NCI-H1417 (cell line): ENCODE results near the gene GSTM1.
"Not testable (repeated sequence)": the region's sequence is repeated elsewhere in the genome, so short reads cannot be mapped to it uniquely, and the experiment has no call there.

ENCODE experiments used
- DNase-seq, 3 experiments: peaks; one replicate each; lab custom pipeline; 2025; lab: John Stamatoyannopoulos, UW

The GSTM1 gene

GRCh38 chr1:109659997-109660690 lies 27.5 kb upstream of the GSTM1 start:
- DNase-seq = peak in 1 of 3 experiments; percentile 95

- not testable (repeated sequence) for DNase-seq
Measured at GRCh38 chr1:109660691-109661026, 27.0 kb upstream of the GSTM1 start.

- DNase-seq = no peak
Measured at GRCh38 chr1:109661391-109661790, 26.2 kb upstream of the GSTM1 start.

- DNase-seq = no peak
Measured at GRCh38 chr1:109664671-109665070, 22.9 kb upstream of the GSTM1 start.

- DNase-seq = no peak
Measured at GRCh38 chr1:109667452-109668122, 20.0 kb upstream of the GSTM1 start, which contains the start of gene GSTM2. Gene GSTM2 (plus strand): TSS chr1:109668057. CDS start chr1:109668116, 59 bp downstream.

- no peak for DNase-seq
Measured at GRCh38 chr1:109668123-109668775, 19.4 kb upstream of the GSTM1 start.

GRCh38 chr1:109669246-109669948 lies 18.2 kb upstream of the GSTM1 start:
- DNase-seq = no peak

- not testable (repeated sequence) for DNase-seq
Measured at GRCh38 chr1:109669949-109670302, 17.7 kb upstream of the GSTM1 start.

GRCh38 chr1:109671067-109671466 lies 16.6 kb upstream of the GSTM1 start:
- no peak for DNase-seq

- not testable (repeated sequence) for DNase-seq
Measured at GRCh38 chr1:109673861-109674260, 13.8 kb upstream of the GSTM1 start.

- not testable (repeated sequence) for DNase-seq
Measured at GRCh38 chr1:109676683-109677381, 10.8 kb upstream of the GSTM1 start.

- DNase-seq = no peak
Measured at GRCh38 chr1:109677459-109677858, 10.2 kb upstream of the GSTM1 start.

GRCh38 chr1:109678637-109679036 lies 9.0 kb upstream of the GSTM1 start:
- not testable (repeated sequence) for DNase-seq

- not testable (repeated sequence) for DNase-seq
Measured at GRCh38 chr1:109684777-109685176, 2.8 kb upstream of the GSTM1 start.

- DNase-seq = not testable (repeated sequence)
Measured at GRCh38 chr1:109685399-109685798, 2.2 kb upstream of the GSTM1 start.

- DNase-seq = not testable (repeated sequence)
Measured at GRCh38 chr1:109685890-109686289, 1.7 kb upstream of the GSTM1 start.

- not testable (repeated sequence) for DNase-seq
Measured at GRCh38 chr1:109687109-109687508, 508 bp upstream of the GSTM1 start.

GRCh38 chr1:109689844-109690405 lies 2.3 kb downstream of the GSTM1 start:
- DNase-seq = no peak

- DNase-seq = no peak
Measured at GRCh38 chr1:109691759-109692158, 4.1 kb downstream of the GSTM1 start.

GRCh38 chr1:109694400-109694799 lies 6.8 kb downstream of the GSTM1 start:
- not testable (repeated sequence) for DNase-seq

- DNase-seq = not testable (repeated sequence)
Measured at GRCh38 chr1:109695138-109695537, 7.5 kb downstream of the GSTM1 start.
